IPS DF 19.7 (cell line): ENCODE results near the gene BCAR3.
"Not testable (repeated sequence)": the region's sequence is repeated elsewhere in the genome, so short reads cannot be mapped to it uniquely, and the experiment has no call there.

Experiments used
- DNase-seq: peaks from one replicate; pipeline ENCODE4 v3.0.0-alpha.2; 2013; ENCODE audit warnings: low read depth, low spot score

The BCAR3 gene

DNA sequence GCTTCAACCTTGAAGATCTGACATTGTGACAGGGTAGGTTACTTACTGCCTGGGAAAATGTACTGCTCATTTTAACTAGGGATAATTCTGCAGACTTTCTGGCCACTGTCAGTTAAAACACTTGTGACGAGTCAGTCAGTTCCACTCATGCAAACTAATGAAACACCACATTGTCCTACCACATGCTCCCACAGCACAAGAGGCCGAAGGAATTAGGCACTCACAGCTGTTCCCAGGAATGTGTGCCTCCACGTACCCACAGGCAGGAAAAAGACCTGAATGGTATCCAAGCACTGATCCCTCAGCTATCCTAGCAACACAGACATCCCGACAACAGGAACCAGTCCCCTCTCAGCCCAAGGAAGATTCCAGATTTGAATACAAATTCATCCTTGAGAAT, 12.3 kb downstream of the BCAR3 start:
- DNase-seq, result no peak

DNA sequence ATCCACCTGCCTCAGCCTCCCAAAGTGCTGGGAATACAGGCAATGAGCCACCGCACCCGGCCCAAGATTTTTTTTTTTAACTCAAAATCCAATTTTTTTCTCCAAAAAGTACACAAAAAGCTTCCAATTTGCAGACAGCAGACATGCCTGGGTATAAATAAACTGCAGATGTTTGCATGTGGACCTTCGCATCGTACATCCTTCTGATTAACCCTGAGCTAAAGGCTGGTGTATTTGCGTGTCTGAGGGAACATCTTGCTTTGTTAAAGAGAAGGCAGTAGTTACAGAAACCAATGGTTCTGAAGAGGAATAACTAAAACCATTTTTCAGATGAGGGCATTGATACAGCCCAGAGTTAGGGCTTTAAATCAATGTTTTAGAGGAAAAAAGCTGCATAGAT, 12.7 kb downstream of the BCAR3 start:
- DNase-seq, result no peak

DNA sequence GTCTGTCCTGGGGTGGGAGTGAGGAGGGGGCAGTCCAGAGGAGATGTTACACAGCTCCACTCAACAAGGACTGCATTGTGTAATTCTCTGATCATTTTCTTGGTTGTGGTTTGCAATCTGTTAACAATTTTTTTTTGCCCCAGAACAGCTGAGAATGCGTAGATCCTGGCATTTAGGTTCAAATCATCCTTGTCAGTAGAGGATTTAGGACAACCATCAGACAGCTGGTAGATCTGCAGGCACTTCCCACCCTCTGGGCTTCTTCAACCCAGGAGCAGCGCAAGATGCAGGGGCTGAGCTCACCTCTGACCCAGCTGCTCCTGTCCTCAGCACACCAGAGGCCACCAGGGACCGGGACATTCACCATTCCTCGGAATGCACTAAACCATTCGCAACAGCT, 13.5 kb downstream of the BCAR3 start:
- no peak for DNase-seq

DNA sequence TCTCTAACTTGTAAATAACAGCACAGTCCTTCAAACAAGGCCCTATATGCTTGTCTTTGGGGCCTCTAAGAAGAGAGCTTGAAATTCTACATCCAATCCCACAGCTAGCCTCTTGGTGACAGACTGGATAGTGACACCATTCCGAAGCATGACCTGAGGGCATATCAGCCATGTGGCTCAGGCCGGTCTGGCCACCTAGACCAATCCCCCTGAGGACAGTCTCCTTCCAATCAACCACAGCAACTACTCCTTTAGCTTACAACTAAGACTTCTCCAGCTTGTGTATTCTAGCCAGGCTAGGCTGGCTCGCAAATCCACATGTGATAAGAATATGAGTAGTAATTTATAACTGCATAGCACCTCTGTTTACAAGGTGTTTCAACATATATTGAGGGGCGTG, 14.0 kb downstream of the BCAR3 start:
- no peak for DNase-seq

DNA sequence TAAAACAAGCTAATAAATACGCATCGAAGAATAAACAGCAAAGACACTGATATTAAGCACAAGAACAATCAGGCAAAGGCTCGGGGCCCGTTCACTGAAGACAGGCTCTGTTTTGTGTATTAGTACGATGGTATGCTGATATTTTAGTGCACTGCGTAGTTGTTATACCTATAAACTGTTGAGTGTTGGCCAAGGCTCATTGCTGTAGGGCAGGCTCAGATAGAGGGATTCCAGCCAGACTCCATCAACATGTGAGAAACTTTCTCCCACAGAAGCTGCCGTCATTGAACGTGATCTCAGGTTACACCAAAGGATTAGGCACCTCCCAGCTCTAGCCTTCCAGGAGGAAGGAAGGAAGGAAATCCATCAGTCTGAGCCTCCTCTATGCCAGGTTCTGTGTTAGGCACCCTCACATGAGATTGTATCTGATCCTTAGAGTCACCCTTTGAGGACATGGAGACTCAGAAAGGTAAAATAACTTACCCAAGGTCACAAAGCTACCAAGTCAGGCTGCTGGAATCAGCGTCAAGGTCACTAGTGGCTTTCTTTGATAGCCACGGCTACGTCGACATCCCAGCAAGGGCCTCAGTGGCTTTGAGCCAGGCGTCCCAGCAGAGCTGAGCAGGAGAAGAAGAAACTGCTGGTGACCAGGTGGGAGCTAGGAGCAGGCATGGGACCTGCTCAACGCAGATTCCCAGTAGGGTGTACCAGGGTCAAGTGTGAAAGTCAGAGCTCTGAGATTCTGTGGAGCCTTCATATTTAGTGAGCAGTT, 14.8 kb downstream of the BCAR3 start:
- peak; percentile 60 for DNase-seq

DNA sequence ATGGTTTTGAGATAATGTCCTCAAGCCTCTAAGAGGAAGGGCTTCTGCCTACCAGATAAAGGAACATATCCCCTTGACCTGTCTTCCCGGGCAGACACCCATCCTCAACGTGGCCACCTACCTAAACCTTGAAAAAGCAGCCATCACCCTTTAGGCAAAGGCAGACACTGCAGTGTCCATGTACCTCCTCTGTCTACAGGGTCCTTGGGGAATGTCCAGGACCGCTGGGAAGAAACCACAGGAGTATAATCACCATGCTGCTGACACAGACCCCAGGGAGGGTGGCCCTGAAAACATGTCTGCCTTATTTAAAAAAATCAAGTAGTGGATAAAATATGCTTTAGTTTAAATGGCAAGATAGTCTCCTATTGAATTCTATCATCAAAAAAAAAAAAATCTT, 16.6 kb downstream of the BCAR3 start:
- no peak for DNase-seq

DNA sequence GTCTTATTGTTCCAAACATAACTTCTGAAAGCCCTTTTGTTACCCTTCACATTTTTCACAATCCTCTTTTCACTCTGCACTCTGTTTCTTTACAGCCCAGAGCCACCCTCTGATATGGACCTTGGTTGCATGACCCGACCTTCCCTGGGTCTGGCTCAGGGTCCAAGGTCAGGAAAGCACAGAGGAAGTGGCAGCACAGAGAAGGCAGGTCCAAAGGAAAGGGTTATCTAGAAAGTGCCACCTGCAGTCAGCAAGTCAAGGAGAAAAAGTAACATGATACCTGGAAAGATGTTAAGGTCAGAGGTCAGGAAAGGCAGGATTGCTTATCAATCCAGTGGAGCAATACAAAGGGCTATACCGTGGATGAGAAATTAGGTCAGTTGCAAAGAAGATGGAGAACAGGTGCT, 18.4 kb downstream of the BCAR3 start:
- DNase-seq, result no peak

DNA sequence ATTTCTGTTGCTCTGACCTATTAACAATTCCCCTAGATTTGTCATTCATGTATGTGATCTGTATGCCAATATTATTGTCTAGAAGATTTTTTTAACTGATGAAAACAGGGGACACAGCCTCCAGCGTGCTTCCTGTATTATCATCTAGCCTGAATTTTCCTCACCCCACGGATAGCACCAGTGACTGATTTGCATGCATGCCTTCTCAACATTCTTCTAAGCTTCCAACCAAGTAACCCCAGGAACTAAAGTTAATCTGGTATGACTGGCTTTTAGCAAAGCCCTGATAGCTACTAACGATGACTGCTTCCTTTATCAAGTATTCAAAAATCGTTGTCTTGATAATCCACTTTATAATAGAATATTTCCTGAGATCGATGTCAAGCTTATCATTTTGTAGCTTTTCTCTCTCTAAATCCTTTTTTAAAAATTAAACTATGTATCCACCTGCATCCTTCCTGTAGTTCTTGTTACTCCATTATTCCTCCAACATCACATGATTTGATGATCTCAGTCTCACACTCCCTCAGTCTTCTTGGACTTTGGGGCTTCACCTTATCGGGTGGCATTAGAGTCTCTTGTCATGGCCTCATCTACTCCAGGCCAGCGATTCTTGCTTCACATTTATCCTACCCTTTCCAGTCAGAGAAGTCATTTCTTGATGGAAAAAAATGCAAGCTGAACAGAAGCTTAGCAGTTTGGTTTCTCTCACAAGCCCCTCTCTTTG, 19.0 kb downstream of the BCAR3 start:
- DNase-seq, result no peak

DNA sequence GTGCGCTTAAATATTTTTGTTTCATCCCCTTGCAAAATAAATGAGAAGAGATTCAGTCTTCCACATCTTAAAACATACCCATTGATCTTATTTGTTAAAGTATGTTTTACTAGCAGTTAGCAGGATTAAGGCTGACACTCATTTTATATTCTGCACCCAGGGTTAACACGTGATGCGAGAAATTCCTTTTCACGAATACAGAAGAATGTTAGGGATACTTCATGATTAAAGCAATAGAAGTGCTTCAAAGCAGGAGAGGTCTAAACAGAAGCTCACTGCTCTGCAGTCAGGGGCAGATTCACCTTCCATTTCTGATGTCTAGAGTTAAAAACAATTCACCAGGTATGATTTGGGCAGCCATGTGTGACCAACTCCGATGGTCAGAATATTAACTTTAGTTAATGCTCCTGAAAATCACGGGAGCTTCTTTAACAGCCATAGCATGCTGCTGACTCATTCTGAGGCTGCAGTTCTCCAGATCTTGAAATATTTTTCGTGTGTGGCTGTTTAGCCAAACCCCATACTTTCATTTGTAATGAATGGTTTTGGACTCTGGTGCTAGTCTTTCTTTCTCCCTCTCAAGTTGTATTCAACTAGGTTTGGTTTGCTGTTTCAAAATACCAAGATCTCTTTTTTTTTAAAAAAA, 19.7 kb downstream of the BCAR3 start:
- no peak for DNase-seq

- DNase-seq, result not testable (repeated sequence)
Measured at GRCh38 chr1:93661341-93661740, 20.3 kb downstream of the BCAR3 start.

DNA sequence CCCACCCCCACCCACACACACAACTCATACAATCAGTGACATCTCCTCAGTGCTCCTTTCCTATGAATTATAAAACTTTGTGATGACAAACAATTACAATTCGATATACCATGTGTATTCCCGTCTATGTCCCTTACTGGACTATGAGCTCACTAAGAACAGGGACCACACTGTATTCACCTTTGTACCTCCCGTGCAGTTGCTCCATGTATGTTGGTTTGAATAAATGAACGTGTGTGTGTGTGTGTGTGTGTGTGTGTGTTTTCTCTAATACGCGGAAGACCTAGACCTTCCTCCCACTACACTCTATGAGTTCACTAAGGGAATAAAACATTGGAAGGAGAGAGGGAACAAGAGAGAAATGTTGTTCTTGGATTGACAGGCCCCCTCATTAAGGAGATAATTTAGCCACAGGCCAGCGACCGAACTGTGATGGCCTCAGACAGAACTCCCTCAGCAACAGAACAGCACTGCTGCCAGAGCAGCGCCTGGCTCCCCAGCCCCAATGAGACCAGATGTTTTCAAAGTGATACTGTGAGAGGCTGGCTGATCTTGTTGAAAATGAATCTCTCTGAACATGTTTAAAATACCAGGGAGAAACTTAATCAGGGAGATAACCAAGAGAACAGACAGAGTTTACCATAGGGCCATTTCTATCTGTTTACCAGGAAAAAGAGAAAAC, 21.7 kb downstream of the BCAR3 start:
- no peak for DNase-seq

- DNase-seq, result no peak
Measured at GRCh38 chr1:93658188-93658587, 23.4 kb downstream of the BCAR3 start.

- DNase-seq, result no peak
Measured at GRCh38 chr1:93656491-93656890, 25.1 kb downstream of the BCAR3 start.

DNA sequence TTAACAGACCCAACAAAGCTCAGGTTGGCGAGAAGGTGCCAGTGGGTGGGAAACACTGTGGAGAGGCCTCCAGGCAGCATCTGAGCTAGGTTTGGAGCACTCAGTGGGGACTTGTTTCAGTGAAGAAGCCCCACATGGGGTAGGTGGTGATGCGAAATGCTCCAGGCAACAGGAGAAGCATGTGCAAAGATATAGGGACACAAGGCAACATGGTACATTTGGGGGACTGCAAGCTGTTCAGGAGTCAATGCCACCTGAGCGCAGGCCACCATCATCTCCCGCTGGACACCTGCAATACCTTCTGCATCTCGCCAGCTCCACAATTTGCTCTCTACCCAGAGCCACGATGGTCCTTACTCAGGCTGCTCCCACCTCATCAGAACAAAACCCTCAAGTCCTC, 28.0 kb downstream of the BCAR3 start:
- no peak for DNase-seq

- no peak for DNase-seq
Measured at GRCh38 chr1:93652323-93652949, 29.2 kb downstream of the BCAR3 start.

DNA sequence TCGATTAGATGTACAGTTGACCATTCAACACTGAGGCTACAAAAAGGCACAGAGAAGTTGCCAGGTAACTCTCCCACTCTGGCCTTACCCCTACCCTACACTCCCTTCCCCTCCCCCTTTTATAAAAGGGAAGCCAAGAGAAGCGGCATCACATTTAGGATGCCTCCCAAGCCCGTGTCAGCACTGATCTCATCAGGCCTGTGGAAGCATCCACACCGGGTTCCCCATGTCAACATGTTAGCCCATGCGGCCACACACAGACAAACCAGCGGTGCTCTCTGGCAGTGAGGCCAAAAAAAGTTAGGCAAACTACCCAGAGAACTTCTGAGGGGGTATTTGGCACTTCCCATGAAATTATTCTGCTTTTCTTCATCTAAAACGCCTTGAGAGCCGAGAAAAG, 29.9 kb downstream of the BCAR3 start:
- DNase-seq, result no peak

DNA sequence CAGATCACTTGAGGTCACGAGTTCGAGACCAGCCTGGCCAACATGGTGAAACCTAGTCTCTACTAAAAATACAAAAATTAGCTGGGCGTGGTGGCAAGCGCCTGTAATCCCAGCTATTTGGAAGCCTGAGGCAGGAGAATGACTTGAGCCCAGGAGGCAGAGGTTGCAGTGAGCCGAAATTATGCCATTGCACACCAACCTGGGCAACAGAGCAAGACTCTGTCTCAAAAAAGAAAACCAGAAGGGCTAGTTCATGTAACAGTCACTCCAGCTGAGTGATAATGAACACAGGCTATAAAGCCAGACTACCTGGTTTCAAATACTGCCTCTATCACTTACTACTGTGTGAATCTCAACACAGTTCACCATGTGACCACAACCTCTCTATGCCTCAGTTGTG, 31.5 kb downstream of the BCAR3 start:
- not testable (repeated sequence) for DNase-seq

DNA sequence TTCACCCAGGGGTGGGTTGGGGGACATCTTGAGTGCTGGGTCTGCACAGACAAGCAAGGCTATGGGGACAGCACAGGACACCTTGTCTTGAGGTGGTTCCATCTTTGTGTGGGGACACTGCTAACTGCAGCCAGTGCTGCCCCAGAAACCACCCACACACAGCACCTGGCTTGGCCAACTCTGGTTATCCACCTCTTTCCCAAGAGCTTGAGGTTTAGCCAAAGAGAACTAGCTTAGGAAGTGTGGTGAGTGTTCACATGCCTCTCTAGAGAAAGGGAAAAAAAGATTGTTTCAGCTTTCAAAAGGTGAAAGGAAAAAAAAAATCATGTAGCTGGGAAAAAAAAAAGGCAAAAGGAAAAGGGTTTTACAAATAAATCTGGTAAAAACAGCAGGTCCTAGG, 32.4 kb downstream of the BCAR3 start:
- DNase-seq, result no peak

- DNase-seq, result no peak
Measured at GRCh38 chr1:93648656-93649055, 33.0 kb downstream of the BCAR3 start.

DNA sequence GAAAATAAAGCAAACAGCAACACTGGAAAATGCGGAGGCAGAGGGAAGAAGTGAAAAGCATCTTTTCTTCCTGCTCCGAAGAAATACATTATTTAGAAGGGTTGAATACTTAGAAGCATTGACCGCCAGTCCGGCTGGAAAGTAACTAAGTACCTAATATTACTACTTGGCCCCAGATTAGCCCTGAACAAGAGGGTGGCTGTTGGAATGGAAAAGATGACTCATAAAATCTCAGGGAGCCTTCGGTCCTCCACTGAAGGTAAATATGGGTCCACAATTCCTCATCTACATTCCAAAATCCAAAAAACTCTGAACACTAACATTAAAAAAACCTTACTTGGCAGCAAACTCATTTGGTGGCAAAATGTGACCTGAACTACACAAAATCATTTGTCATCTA, 40.1 kb downstream of the BCAR3 start:
- no peak for DNase-seq

DNA sequence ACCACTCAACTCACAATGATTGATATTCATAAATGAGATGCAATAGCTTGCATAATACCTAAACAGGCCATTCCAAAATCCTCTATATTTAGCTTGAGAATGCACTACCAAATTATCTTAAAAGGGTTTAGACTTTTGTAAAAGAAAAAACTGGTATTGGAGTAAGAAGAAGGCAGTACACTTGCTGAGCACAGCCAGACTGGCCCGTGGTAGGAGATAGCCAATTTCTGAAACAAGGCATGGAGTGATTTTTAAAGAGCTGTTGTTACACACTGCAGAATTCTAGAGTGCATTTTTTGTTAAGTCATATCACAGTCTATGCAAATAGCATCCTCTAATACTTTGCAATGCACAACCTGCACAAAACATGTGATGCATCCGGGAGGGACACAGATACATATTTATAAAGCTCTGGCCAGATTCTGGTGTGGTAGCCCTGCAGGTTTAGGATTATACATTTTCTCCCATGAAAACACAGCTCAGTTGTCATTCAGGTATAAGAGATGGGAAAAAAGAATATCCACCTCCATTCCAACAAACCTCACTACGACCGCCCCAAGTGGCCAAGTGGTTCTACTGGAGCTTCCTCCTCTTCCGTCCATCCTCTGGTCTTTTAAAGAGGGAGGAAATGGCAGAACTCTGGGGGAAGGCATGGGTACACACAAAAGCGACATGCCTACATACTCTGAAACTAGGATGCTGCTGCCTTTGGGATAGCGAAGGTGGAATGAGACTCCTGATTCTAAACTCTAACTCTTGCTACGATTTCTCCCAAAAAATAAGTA, 40.8 kb downstream of the BCAR3 start:
- DNase-seq, result no peak
